GM12865 (cell line): ENCODE data around the gene SLC7A4.

ENCODE experiments used
- DNase-seq: peaks from one replicate; pipeline ENCODE4 v3.0.0; 2010; ENCODE audit warnings: low read depth
- H3K4me3 ChIP-seq: 2 replicates; pipeline ENCODE4 v1.5.1; 2011; ENCODE audit warnings: mild to moderate bottlenecking, low read depth, low read length, control low read depth
- CTCF ChIP-seq: IDR thresholded peaks from 2 replicates; pipeline ENCODE4 v1.5.1; 2011; ENCODE audit warnings: low read length, control low read depth, low read depth, inconsistent platforms; ENCODE audit not compliant: insufficient read depth; ENCODE audit errors: missing control alignments

Gene SLC7A4

GRCh38 chr22:20986365-20986764 is 46.0 kb downstream of the SLC7A4 start:
- TF ChIP-seq CTCF, result no peak
- no peak overlapping the region for H3K4me3 ChIP-seq
- DNase-seq, result no peak

- no peak for TF ChIP-seq CTCF
- H3K4me3 ChIP-seq, result no peak overlapping the region
- no peak for DNase-seq
Observed at GRCh38 chr22:20985720-20986119, 46.6 kb downstream of the SLC7A4 start.

GRCh38 chr22:20983081-20983771 is 49.1 kb downstream of the SLC7A4 start:
- no peak for TF ChIP-seq CTCF
- peak overlapping the region; percentile 75 for H3K4me3 ChIP-seq
- no peak for DNase-seq

GRCh38 chr22:20982563-20982882 is 49.8 kb downstream of the SLC7A4 start:
- DNase-seq, result no peak
- peak overlapping the region; percentile 75 for H3K4me3 ChIP-seq
- TF ChIP-seq CTCF, result no peak

- H3K4me3 ChIP-seq, result peak within 1 kb of the TSS; percentile 75
- TF ChIP-seq CTCF, result peak; percentile 69
- peak; percentile 91 for DNase-seq
Observed at GRCh38 chr22:20981787-20982562, 50.4 kb downstream of the SLC7A4 start, which contains the start of gene LZTR1. Gene LZTR1 (plus strand): TSS chr22:20982297. CDS start chr22:20982372, 75 bp downstream.

- no peak for TF ChIP-seq CTCF
- H3K4me3 ChIP-seq, result peak overlapping the region; percentile 75
- DNase-seq, result no peak
Observed at GRCh38 chr22:20980938-20981722, 51.2 kb downstream of the SLC7A4 start.
